ENCODE measurements around the gene TMEM30A.
A peak's percentile ranks its signal among the peaks of the same experiment; 100 is the strongest.

Gene TMEM30A

DNA sequence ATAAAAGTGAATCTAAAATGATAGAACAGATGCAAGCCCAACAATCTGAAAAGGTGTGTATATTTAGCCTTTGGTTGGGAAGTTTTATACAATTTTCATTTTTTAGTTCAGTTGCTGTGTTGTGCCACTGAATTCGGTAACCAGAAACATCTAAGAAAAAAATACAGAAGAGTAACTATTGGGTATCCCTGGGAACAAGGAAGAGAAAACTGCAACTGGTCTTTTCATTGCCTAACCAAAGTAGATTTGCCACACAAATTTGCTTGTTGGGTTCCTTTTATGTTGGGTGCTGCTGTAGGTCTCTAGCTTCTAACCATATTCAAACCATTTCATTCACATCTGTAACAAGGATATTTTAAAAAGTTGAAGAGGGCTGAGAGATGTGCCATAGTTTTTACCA is 2.8 kb upstream of the TMEM30A start:
- no peak overlapping the region for H3K4me3 ChIP-seq (ENCODE audit: low read depth, low read length)
- DNase-seq (ENCODE audit: low read depth) = no peak
- TF ChIP-seq, protein P1, sequence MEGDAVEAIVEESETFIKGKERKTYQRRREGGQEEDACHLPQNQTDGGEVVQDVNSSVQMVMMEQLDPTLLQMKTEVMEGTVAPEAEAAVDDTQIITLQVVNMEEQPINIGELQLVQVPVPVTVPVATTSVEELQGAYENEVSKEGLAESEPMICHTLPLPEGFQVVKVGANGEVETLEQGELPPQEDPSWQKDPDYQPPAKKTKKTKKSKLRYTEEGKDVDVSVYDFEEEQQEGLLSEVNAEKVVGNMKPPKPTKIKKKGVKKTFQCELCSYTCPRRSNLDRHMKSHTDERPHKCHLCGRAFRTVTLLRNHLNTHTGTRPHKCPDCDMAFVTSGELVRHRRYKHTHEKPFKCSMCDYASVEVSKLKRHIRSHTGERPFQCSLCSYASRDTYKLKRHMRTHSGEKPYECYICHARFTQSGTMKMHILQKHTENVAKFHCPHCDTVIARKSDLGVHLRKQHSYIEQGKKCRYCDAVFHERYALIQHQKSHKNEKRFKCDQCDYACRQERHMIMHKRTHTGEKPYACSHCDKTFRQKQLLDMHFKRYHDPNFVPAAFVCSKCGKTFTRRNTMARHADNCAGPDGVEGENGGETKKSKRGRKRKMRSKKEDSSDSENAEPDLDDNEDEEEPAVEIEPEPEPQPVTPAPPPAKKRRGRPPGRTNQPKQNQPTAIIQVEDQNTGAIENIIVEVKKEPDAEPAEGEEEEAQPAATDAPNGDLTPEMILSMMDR (IDR thresholded peaks at IDR 0.05; ENCODE audit: control insufficient read depth, extremely low read depth, insufficient read depth) = no peak

DNA sequence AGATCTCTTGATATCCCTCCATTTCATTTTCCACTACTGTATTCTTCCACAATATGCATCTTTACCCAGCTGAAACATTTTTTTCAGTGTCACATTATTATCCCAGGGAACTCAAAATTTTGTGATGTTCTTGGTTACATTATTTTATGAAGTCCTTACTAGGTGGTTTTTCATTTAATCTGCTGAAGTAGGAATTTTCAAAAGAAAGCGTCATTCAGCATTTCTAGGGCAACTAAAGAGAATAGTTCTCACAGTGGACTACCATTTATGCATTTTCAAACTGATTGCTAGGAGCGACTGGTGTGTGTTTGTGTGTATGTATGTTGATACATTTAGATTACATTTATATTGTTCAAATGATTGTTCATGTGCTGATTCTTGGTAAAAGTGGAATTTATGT is 2.4 kb upstream of the TMEM30A start:
- DNase-seq (ENCODE audit: low read depth) = no peak
- TF ChIP-seq, protein P1 (IDR thresholded peaks at IDR 0.05; ENCODE audit: control insufficient read depth, extremely low read depth, insufficient read depth) = no peak
- H3K4me3 ChIP-seq (ENCODE audit: low read depth, low read length) = no peak overlapping the region

DNA sequence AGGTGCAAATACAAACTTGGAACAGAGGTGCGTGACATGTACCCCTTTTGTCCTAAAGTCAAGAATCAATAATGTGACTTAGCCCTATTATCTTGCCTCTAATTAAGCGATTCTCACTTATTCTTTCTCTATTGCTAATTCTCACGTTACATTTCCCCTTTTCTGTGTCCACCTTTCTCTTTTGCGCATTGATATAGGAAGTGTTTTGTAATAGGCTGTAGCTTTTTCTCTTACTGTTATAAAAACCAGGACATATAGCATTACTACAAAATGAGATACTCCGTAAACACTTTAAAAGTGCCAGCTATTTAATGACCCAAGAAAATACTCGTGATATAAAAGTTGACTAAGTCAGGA is 669 bp upstream of the TMEM30A start:
- TF ChIP-seq, protein P1 (IDR thresholded peaks at IDR 0.05; ENCODE audit: control insufficient read depth, extremely low read depth, insufficient read depth) = no peak
- DNase-seq (ENCODE audit: low read depth) = no peak
- peak overlapping the region; percentile 86 for H3K4me3 ChIP-seq (ENCODE audit: low read depth, low read length)

DNA sequence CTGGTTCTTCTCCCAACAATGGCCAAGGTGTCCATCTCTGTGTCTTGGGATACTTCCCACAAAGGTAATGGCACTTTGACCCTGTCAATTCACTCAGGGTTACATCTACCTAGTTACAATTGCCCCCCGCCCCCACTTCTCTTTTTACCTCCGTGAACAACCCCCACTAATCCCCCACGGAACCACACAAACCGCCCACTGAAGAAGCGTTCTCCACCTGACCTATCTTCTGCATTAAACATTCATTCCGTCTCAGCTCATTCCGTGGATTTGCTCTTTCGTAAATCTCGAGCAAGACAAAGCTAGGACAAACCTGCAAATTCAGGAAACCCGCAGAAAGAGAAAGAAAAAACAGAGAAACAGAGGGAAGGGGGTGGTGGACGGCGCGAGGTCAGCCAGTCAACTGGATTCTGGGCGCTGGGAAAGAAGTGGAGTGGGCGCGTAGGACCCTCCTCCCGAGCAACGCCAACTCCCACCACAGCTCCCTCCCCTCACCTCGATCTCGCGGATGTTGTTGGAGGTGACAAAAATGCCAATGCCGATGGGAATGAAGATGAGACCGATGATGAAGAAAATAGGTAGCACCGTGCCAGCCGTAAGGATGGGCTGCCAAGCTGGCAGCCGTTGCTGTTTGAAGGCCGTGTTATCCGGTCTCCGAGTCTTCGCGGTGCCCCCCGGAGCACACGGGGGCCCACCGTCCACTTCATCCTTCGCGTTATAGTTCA is 523 bp downstream of the TMEM30A start:
- H3K4me3 ChIP-seq (ENCODE audit: low read depth, low read length) = peak overlapping the region; percentile 86
- DNase-seq (ENCODE audit: low read depth) = no peak
- TF ChIP-seq, protein P1 (IDR thresholded peaks at IDR 0.05; ENCODE audit: control insufficient read depth, extremely low read depth, insufficient read depth) = no peak

DNA sequence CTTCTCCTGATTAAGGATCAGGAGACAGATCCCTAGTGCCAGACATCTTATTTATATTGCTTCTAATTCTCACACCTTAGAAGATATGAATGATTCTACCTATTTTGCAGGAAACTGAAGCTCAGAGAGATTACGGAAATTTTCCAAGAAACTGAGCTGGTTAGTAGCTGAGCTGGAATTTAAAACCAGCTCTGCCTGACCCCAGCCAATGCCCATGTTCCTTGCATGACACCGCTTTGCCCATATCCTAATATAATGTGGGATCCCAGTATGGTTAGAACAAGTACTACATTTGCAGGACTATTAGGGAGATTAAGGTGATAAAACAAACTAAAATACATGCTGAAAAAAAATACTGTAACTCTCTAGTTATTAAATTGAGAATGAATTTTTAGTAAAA is 1.9 kb downstream of the TMEM30A start:
- TF ChIP-seq, protein P1 (IDR thresholded peaks at IDR 0.05; ENCODE audit: control insufficient read depth, extremely low read depth, insufficient read depth) = no peak
- DNase-seq (ENCODE audit: low read depth) = no peak
- peak overlapping the region; percentile 86 for H3K4me3 ChIP-seq (ENCODE audit: low read depth, low read length)

DNA sequence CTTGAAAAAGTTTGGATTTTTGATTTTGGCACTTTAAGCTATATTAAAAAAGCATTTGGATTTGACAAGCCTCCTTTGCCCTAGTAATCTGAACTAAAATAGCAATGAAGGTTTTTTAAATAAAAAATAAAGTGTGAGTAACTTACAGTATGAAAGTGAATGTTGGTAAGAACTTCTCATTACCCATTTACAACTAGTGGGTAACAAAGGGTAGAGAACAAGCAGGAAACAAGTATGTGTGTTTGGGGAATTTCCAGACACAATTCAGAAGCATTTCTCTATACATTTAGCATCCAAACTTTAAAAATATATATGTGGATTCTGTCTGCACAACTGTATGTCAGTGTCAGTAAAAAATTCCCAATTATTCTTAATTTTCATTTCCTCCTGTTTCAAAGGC is 2.9 kb downstream of the TMEM30A start:
- DNase-seq (ENCODE audit: low read depth) = no peak
- no peak overlapping the region for H3K4me3 ChIP-seq (ENCODE audit: low read depth, low read length)
- TF ChIP-seq, protein P1 (IDR thresholded peaks at IDR 0.05; ENCODE audit: control insufficient read depth, extremely low read depth, insufficient read depth) = no peak

Data from LNCaP clone FGC (cell line).